Activated T-cell treated with anti-CD3 and anti-CD28 coated beads for 1 hour (primary cell): ENCODE results near the gene FANCB.

Source experiments
- DNase-seq: peaks from one replicate; pipeline ENCODE4 v3.0.0-alpha.2; 2020; ENCODE audit warnings: low read depth

The FANCB gene

DNA sequence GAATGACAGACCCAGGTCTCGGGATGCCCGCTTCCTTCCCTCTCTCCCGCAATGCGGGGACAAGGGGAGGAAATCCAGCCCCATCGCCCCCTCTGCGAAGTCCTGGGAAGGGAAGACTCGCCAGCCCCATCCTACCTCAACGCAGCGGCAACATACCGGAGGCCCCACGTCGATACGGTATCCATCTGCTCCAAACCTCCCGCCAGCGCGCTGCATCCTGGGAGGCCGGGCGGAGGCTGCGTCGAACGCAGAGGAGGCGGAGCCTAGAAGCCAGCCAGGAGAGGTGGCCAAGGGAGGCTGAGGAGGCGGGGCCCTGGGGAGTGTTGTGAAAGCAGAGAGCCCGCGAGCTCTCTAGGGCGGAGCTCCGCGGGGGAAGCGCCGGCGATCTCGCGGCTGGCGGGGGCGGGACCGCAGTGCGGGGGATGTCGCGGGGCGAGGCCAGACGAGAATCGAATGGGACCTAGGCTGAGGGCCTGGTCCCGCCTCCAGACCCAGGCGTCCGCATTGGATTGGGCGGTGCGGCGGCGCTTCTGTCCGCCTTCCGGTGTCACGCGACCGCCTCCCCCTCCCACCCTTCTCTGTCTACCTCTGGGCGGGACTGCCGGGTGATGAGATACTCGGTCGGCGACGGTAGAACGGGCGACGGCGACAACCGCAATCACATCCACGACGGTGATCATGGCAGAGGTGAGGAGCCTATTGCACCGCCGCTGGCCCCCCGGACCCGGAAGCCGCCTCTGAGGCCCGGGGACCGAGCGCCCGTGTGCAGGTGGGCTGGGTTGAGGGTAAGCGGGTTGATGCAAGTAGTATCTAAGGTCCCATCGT, at the start of gene FANCB, which contains the start of gene MOSPD2:
TSS of gene FANCB (minus strand) at position 219 of the 825 bp plus-strand sequence. CDS start 7,559 bp downstream, outside the sequence.
TSS of gene MOSPD2 (plus strand) at position 571 of the 825 bp plus-strand sequence. CDS start at position 679, 108 bp downstream.
- DNase-seq: peak; percentile 85

DNA sequence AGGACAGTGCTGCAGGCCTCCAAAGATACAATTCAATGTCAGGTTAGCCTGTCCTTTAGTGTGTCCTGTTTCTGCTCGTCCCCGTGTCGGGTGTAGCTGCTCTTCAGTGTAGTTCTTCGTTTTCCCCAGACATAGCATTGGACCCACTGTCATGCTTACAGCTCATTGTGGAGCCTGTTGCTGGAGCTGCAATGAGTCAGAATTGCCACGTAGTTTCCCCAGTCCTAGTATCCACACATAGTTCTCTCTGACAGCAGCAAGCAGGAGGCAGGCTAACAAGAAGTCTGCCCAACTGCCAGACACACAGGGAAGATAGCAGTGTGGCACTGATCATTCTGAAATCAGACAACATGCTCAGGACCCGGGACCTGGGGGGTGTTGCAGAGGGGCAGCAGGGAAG, 49.6 kb upstream of the FANCB start:
- no peak for DNase-seq

DNA sequence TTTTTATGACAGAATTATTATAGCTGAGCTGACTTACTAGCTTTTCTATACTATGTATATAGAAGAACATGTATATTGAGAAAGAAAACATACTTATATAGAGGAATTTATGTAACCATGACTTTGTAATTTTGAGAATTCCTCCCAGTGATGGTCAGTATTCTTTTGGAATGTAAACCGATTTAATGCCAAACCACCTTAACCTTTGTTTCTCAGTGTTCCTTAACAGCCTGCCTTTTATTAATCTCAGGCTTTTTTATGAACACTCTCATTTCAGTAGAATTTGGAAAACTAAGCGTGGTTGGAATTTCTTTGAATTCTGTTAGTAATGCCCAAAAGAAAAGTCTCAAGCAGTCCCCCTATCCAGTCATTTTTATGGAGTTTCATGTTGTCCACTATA, 47.3 kb upstream of the FANCB start:
- DNase-seq: no peak

DNA sequence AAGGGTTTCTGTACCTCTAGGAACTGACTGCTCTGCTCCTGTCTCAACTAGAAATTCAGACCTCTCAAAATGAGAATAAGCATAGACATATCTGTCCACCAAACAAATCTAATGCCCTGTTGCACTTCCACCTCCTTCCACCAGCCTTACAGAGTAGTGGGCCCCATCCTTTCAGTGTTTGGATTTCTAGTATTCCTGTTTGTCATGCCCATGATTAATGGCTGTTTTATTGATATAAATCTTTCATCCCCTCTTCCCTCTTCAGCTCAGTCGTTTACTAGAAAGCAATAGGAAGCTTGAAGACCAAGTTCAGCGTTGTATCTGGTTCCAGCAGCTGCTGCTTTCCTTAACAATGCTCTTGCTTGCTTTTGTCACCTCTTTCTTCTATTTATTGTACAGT, 46.5 kb upstream of the FANCB start:
- no peak for DNase-seq

DNA sequence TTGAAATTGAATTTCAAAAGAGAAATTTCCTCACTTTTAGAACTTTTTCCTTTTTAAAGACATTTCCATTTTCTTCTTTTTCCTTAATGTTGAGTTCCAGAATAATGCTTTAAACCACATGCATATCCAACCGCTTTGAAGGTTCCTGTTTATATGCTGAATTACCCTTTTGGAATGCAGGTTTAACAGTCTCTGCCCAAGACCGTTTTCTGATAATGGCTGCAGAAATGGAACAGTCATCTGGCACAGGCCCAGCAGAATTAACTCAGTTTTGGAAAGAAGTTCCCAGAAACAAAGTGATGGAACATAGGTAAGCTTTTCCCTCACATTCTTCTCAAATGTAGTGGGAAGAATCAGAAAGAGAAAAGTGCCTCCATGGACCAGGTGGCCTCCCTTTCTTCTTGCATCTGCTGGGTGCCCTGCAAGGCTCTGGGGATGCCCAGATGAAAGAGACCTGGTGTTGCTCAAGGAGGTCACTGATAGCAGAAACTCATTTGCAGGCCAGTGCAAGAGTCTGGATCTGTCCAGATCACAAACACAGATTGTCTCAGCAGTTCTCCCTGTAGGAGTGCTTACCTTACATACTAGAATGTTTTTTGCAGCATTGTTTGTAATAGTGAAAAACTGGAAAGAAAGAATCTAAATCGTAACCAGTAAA, 43.3 kb upstream of the FANCB start:
- no peak for DNase-seq

DNA sequence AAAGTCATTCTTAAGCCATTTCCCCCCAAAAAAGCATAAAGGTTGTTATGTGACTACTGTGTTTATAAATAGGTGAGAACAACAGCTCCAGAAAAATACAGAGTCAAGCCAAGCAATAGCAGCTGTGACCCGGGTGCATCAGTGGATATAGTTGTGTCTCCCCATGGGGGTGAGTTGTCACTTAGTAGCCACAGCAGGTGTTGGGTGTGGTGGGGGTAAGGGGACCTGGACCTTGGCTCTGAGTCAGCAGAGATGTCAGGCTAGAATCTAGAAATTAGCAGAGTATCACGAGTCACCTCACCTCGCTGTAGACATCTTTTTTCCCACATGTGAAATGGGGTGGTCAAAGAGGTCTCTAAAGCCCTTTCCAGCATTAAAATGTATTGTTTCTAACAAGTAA, 42.7 kb upstream of the FANCB start:
- DNase-seq: no peak

DNA sequence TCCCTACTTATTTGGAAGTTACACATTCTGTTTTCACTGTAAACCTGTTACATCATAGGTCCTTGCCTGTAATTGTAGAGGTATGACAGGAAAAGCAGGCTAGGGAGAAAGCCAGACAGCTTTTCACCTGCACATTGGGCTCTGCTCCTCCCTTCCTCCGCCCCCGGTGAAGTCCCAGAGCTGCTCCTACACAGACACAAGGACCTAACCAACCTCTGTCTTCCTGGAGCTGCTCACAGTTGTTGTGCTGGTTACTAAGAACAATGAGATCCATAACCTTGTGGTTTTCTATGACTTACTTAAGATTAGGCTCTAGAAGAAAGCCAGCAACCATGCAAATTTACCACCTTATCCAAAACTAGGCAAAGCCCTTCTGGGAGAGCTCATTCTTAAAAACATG, 40.4 kb upstream of the FANCB start:
- DNase-seq: no peak

DNA sequence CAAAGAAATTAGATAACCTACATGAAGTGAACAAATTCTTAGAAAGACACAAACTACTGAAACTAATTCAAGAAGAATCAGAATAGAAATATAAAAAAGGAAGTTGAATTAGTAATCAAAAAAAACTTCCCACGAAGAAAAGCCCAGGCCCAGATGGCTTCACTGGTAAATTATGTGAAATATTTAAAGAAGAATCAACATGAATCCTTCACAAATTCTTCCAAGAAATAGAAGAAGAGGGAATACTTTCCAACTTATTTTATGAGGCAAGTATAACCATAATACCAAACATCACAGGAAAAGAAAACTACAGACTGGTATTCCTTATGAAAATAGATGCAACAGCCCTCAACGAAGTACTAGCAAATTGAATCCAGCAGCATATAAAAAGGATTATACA, 31.0 kb upstream of the FANCB start:
- no peak for DNase-seq

DNA sequence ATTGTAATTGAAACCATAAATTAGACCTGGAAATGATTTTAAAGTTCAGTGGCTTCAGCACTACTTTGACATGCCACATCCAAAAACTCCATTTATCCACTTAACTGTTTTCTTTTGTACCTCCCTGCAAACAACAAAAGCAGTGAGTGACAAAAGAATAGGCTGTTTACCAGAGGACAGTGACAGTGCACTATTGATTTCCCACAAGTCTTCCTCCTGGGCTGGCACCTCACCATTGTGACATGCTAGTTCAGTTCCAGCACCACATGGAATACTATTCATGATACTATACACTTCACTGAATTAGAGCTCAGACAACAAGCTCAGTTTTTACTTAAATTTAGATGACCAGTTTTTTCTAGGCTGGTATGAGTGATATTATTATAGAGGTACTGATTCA, 29.7 kb upstream of the FANCB start:
- no peak for DNase-seq

DNA sequence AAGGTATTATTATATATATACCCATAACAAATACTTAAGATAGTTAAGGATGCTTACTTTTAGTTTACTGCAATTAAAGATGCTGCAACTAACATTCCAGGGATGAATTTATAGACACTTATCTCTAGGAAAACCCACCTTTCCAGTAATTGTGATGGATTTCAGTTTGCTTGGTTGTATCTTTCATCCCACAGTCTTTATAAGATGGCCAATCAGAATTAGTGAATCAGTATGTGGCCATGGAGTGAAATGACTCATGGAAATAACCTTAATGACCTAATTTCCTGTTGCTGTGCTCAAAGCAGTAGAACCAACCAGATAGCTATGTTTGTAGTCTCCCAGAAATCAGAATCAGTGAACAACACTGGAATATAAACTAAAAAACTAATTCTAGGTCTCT, 26.7 kb upstream of the FANCB start:
- DNase-seq: no peak

DNA sequence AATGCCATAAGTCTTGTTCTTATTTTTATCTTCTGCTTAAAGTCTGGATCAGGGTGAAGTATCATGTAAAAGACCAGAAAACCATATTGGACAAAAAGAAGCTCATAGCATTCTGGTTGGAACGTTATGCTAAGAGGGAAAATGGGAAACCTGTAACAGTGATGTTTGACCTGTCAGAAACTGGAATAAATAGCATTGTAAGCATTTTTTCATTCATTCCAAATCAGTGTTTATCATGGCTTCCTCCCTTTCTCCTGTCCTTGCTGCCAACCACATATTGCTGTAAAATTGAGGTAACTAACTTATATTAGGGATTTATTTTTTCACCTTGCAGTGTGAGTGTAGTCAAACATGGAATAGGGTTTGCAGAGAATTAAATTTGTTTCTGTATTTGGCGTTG, 24.2 kb upstream of the FANCB start:
- DNase-seq: no peak

DNA sequence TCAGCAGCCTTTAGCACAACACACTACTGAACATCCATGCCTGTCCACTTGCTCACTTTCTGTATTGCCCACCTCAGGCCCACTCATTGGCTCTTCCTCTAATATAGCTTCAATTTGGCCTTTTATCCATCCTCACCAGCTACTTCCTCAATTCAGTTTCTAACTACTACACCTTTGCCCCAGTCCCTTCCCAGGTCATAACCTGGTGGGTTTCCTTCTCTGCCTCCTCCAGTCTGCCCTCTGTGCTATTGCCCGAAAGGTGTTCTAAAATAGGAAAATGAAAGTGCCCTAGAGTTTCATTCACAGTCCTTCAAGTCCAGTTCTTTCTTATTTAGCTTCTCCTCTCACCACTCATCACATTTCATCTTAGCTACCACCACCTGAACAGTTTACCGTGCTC, 23.4 kb upstream of the FANCB start:
- no peak for DNase-seq

DNA sequence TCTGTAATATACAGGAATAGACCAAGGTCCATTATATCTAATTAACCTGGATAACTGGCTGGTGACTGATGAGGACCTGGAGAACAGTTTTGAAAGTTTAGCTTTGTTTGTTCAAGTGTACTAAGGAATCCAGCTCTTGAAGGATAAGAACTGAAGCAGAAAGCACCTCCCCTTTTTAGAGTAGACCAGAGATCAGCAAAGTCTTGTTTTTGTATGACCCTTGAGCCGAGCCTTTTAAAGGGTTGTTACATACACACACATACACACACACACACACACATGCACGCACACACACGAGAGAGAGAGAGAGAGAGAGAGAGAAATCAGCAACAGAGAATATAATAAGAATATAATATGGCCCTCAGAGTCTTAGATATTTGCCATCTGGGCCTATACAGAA, 13.4 kb upstream of the FANCB start:
- DNase-seq: no peak

DNA sequence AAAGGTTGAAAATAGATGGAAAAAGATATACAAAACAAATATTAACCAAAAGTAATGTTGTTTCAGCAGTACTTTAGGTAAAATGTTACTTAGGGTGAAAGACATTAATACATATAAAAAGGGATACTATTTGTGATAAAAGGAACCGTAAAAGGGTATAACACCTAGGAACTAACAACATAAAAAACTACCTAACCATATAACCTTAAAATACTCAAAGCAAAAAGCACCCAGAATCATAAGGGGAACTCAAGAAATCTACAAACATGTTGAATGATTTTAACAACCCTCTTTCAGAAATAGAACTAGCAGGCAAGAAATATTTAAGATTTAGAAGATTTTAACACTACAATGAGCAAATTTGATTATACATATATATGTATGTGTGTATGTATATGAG, 11.8 kb upstream of the FANCB start:
- no peak for DNase-seq

DNA sequence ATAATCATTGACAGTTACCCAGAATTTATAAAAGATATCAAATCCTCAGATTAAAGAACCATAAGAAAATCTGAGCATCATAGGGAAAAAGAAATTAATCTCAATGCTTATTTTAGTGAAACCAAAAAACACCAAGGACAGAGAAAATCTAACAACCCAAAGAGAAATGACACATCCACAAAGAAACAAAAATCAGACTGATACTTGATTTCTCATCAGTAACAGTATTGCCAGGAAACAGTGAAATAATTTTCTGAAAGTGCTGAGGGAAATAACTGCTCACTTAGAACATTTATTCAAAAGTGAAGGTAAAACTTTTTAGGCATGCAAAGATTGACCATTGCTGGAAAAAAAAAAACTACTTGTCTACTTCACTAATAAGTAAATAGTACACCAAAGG, 11.0 kb upstream of the FANCB start:
- no peak for DNase-seq

DNA sequence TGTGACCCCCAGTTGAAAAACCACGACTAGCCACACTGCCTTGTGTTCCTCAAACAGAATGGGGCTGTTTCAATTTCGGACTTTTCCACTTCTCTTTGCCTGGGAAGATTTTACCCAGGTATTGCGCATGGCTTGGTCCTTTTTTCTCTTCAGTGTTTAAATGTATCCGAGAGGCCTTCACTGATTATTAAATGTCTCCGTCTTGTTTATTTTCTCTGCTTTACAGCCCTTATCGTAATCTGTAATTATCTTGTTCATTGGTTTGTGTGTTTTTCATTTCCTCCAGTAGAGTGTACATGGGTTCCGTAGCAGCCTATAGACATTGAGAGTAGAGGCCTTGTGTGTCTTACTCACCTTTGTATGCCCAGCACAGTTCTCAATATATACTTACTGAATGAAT, 2.8 kb upstream of the FANCB start:
- no peak for DNase-seq

DNA sequence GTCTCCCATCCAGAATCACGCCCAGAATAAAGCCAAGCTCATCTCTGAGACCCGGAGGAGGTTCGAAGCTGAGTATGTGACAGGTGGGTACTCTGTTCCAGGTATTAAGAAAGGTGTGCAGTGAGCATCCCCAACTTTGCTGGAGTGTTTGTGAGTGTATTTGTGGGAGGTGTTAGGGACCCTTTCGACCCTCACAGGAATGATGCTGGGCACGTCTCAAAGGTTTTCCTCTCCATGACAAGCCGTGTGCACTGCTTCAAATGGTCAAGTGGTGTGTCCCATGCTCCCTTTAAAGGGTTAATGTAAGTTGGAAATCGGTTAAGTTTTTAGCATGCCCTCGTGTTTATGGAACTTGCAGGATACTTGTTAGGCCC, 794 bp upstream of the FANCB start:
- DNase-seq: no peak

DNA sequence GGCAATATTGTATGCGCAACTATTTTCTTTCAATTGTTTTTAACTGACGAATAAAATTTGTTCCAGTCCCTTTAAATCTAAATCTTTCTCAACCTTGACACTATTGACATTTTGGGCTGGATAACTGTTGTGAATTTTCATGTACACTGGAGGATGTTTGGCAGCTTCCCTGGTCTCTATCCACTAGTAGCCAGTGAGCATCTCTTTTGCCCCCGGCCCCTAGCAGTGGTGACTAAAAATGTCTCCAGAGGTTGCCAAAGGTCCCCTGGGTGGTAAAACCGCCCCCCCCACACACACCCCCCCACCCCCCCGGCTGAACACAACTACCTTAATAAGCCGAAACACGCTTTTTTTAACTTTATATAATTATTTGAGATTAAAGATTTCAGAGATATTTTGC, 514 bp downstream of the FANCB start:
- no peak for DNase-seq

DNA sequence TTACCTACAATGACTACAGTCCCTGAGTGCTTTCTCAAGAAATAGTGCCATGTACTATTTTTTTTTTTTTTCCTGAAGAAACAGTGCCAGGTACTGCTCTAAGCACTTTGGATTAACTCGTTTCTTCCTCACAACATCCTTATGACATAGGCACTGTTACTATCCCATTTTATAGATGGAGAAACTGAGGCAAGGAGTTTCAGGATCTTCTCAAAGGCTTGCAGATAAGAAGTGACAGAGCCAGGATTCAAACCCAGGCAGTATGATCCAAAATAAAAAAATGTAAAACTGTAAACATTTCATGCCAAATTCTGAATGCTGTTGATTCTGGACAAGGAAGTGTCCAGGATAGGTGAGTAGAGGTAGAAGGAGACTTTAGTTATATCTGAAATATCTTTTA, 1.1 kb downstream of the FANCB start:
- no peak for DNase-seq

DNA sequence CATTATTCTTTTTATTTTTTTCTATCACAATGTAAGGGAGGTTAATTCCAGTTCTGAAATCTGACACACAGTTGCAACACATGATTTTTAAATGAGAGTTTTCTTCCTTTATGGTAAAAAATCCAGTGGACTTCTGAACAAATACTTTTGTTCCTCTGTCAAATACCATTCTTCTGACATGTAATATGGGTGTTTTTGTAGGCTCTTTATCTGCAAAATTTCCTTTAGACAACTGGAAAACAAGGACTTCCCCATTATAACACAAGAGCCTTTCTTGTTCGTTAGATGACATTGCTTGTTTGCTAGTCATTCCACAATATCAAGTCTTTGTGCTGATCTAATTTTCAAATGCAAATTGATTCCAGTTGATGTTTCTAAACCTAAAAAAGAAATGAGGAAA, 7.7 kb downstream of the FANCB start:
- no peak for DNase-seq

DNA sequence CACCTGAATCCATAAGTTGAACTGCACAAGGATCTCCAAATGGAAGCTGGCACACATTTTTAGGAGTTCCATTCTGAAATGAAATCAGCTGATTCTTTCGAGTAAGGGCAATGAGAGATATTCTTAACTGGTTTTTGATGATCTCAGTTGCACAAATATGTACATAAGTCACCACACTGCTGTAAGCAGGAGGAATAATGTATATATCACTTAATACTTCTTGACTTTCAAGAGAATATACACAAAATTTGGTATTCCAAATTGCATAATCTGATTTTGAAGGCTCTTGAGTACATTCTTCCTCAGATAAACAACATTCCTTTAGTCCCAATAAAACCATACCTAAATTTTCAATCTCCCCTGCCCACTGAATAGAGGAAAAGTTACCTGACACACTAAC, 8.2 kb downstream of the FANCB start:
- no peak for DNase-seq

DNA sequence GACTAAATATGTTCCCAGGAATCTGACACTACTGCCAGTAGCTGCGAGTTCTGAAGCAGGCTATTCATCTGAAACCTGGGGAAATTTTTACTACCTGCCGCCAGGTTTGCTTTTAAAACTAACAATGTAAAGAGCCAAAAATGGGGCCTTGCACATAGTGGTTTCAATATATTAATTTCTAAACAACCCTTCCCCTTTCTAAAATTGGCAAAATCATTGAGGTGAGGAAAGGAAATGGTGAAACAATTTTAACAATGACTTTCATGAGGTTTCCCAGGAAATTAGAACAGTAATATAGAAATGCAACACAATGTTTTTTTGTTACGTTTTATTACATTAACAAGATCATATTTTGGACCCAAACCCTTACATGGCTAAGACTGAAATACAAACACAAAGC, 21.3 kb downstream of the FANCB start:
- DNase-seq: no peak

DNA sequence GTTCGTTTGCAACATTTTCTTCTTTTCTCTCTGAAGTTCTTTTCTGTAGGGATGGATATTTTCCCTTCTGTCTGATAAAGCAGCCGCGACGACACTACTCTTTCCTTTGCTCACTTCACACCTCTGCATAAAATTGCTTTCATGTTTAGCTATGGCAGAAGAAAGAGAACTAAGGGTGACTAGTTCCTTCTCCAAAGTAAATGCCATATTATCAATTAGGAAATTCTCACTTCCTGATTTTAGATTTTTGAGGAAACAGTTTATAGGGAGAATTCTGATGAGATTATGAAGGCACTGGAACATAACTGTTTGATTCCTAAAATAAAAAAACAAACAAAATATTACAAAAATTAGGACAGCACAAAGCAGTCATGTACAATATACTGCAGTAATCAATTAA, 29.2 kb downstream of the FANCB start:
- no peak for DNase-seq

DNA sequence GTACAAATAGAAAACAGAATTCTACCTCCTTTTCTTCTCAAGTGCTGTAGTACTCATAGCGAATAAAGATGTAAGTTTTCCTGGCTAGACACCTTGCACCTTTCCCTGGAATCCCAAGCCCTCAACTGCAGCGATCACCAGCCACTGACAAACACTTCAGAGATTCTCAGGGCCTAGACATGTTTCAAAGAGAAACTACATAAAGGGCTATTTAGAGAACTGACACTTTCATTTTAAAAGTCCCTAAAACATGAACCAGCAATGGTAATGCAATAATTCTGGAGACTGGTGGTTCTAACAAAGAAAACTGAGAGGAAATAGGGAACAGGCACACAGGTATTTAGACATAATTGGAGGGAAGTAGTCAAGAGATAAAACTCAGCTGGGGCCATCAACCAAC, 35.7 kb downstream of the FANCB start:
- DNase-seq: no peak
